KBM-7 (cell line): ENCODE data around the gene PEA15.

Experiments
- DNase-seq: peaks from one replicate; pipeline ENCODE4 v3.0.0-alpha.2; 2015
- in situ Hi-C: fragments of 300-500 bp; cut with MboI; formaldehyde crosslinking; loops from 2 replicates; pipeline ENCODE4 v1.14.3; 2020; ENCODE audit warnings: low sequenced_read_pairs, low pct_unique_long_range_greater_than_20kb, mixed read lengths

Gene PEA15

GRCh38 chr1:160177231-160177630 is 28.0 kb upstream of the PEA15 start:
- DNase-seq = no peak

GRCh38 chr1:160177667-160178066 is 27.5 kb upstream of the PEA15 start:
- no peak for DNase-seq
- in situ Hi-C loops = no loop called here

More at GRCh38 chr1:160177231-160177630, 28.0 kb upstream of the PEA15 start:
- in situ Hi-C loops = no loop called here

GRCh38 chr1:160178731-160179130 is 26.5 kb upstream of the PEA15 start:
- DNase-seq = no peak
- in situ Hi-C loops = no loop called here

- DNase-seq = no peak
- in situ Hi-C loops = no loop called here
These were observed 25.8 kb upstream of the PEA15 start for GRCh38 chr1:160179336-160179735.

- in situ Hi-C loops = no loop called here
- DNase-seq = no peak
These were observed 18.9 kb upstream of the PEA15 start for GRCh38 chr1:160186246-160186645.

- DNase-seq = no peak
- in situ Hi-C loops = no loop called here
These were observed 18.5 kb upstream of the PEA15 start for GRCh38 chr1:160186729-160187128.

- in situ Hi-C loops = no loop called here
- no peak for DNase-seq
These were observed 17.8 kb upstream of the PEA15 start for GRCh38 chr1:160187407-160187806.

- DNase-seq = no peak
- in situ Hi-C loops = no loop called here
These were observed 16.8 kb upstream of the PEA15 start for GRCh38 chr1:160188341-160188740.

- in situ Hi-C loops = no loop called here
These were observed 15.2 kb upstream of the PEA15 start, which contains the start of gene CASQ1 for GRCh38 chr1:160189649-160190625. TSS of gene CASQ1 (plus strand) at chr1:160190575. CDS start at chr1:160190752, 177 bp downstream.

GRCh38 chr1:160191756-160192155 is 13.4 kb upstream of the PEA15 start:
- in situ Hi-C loops = no loop called here
- DNase-seq = no peak

More at GRCh38 chr1:160189649-160190625, 15.2 kb upstream of the PEA15 start, which contains the start of gene CASQ1:
- no peak for DNase-seq

GRCh38 chr1:160192234-160192633 is 12.9 kb upstream of the PEA15 start:
- DNase-seq = no peak
- in situ Hi-C loops = no loop called here

- in situ Hi-C loops = no loop called here
- DNase-seq = peak; percentile 82
These were observed 11.9 kb upstream of the PEA15 start for GRCh38 chr1:160193091-160193819.

GRCh38 chr1:160193832-160194736 is 11.1 kb upstream of the PEA15 start:
- in situ Hi-C loops = no loop called here
- DNase-seq = no peak

GRCh38 chr1:160194737-160195059 is 10.5 kb upstream of the PEA15 start:
- in situ Hi-C loops = no loop called here
- no peak for DNase-seq

GRCh38 chr1:160196143-160196542 is 9.0 kb upstream of the PEA15 start:
- no peak for DNase-seq
- in situ Hi-C loops = no loop called here

GRCh38 chr1:160197231-160197630 is 8.0 kb upstream of the PEA15 start:
- in situ Hi-C loops = no loop called here
- no peak for DNase-seq

- in situ Hi-C loops = no loop called here
- no peak for DNase-seq
These were observed 4.4 kb upstream of the PEA15 start for GRCh38 chr1:160200786-160201185.

- peak; percentile 75 for DNase-seq
These were observed 500 bp upstream of the PEA15 start for GRCh38 chr1:160204526-160205241.

GRCh38 chr1:160206036-160206389 is 829 bp downstream of the PEA15 start:
- in situ Hi-C loops = no loop called here
- no peak for DNase-seq

More at GRCh38 chr1:160204526-160205241, 500 bp upstream of the PEA15 start:
- in situ Hi-C loops = no loop called here
